Endothelial cell of umbilical vein (primary cell): ENCODE results near the gene EXOC1L. TPM values are rescaled to one million over a fixed set of nuclear protein-coding genes. Genes with fewer than 3 reads are reported as not detected.

Experiments
- BruUV-seq: library from RNA; stranded (reverse); fragments of 400-500 nt; replicated peaks from 2 replicates; lab custom pipeline; 2021; lab: Mats Ljungman, UMichigan
- CTCF ChIA-PET: fragments of 300-600, 350-600 bp; sonication (Branson Sonifier 250); formaldehyde crosslinking; loops from one replicate; lab custom pipeline; 2021; ENCODE audit warnings: antibody characterized with exemption, inconsistent platforms; lab: Charles Lee
- POLR2A ChIA-PET: fragments of 300-600, 350-600 bp; sonication (Branson Sonifier 250); formaldehyde crosslinking; loops from one replicate; lab custom pipeline; 2021; ENCODE audit warnings: antibody characterized with exemption, inconsistent platforms; lab: Charles Lee
- DNase-seq: peaks from one replicate; pipeline ENCODE4 v3.0.0-alpha.2; 2011; ENCODE audit warnings: low read depth, low spot score
- FAIRE-seq: peaks from 2 replicates; lab custom pipeline; 2011; peaks lifted over from hg19 to GRCh38; lab: Jason Lieb, UNC
- H2AFZ ChIP-seq: 2 replicates; pipeline ENCODE4 v1.6.0; 2012; ENCODE audit warnings: low read depth, low read length, control low read depth, inconsistent platforms
- H3K27ac ChIP-seq: 2 replicates; pipeline ENCODE4 v1.5.1; 2011; ENCODE audit warnings: low read depth, mild to moderate bottlenecking, control low read depth, low read length, moderate library complexity; ENCODE audit not compliant: insufficient read depth
- H3K27me3 ChIP-seq, 2 experiments: 2 replicates each; pipeline versions ENCODE4 v1.6.0 to v1.6.1; 2011; ENCODE audit warnings: low read length in 2 of 2, mixed read lengths in 1 of 2; ENCODE audit not compliant: control insufficient read depth in 2 of 2, insufficient read depth in 2 of 2
- H3K36me3 ChIP-seq, 2 experiments: 2 replicates in 1 of 2; 3 replicates in 1 of 2; pipeline ENCODE4 v1.5.1; 2011; ENCODE audit warnings: low read length in 2 of 2, mild to moderate bottlenecking in 1 of 2, moderate library complexity in 1 of 2; ENCODE audit not compliant: control insufficient read depth in 2 of 2, insufficient read depth in 2 of 2; ENCODE audit errors: extremely low read depth in 1 of 2
- H3K4me1 ChIP-seq: 3 replicates; pipeline ENCODE4 v1.5.1; 2011; ENCODE audit warnings: mild to moderate bottlenecking, low read length; ENCODE audit not compliant: control insufficient read depth, insufficient read depth; ENCODE audit errors: extremely low read depth
- H3K4me2 ChIP-seq: 2 replicates; pipeline ENCODE4 v1.6.1; 2011; ENCODE audit warnings: low read length, control low read depth, mixed read lengths; ENCODE audit not compliant: insufficient read depth
- H3K4me3 ChIP-seq, 3 experiments: fragments of 200-600 bp in 1 of 3; sonication (generic), shearing (Covaris generic) in 1 of 3; replicated peaks in 1 of 3; 2 replicates each; pipeline ENCODE4 v1.5.1; 2011 to 2016; ENCODE audit warnings: control low read depth in 3 of 3, low read length in 3 of 3, mild to moderate bottlenecking in 2 of 3, inconsistent platforms in 1 of 3, low read depth in 1 of 3, moderate library complexity in 1 of 3; ENCODE audit not compliant: insufficient read depth in 1 of 3
- H3K79me2 ChIP-seq: 2 replicates; pipeline ENCODE4 v1.6.0; 2012; ENCODE audit warnings: low read length, inconsistent platforms; ENCODE audit not compliant: control insufficient read depth, insufficient read depth
- H3K9ac ChIP-seq: replicated peaks from 2 replicates; pipeline ENCODE3; 2011; ENCODE audit warnings: low read length, control low read depth; ENCODE audit not compliant: insufficient read depth; ENCODE audit errors: extremely low read depth
- H3K9me1 ChIP-seq: replicated peaks from 3 replicates; pipeline ENCODE4 v1.6.0; 2011; ENCODE audit warnings: mild to moderate bottlenecking, low read length; ENCODE audit not compliant: control insufficient read depth, insufficient read depth; ENCODE audit errors: extremely low read depth
- H3K9me3 ChIP-seq: replicated peaks from 2 replicates; pipeline ENCODE4 v1.5.1; 2012; ENCODE audit warnings: low read length, inconsistent platforms; ENCODE audit not compliant: control insufficient read depth, insufficient read depth
- H4K20me1 ChIP-seq: replicated peaks from 2 replicates; pipeline ENCODE3; 2011; ENCODE audit warnings: mild to moderate bottlenecking, low read length; ENCODE audit not compliant: control insufficient read depth, insufficient read depth; ENCODE audit errors: extremely low read depth
- EZH2 ChIP-seq: IDR thresholded peaks from 2 replicates; pipeline ENCODE4 v1.6.1; 2012; ENCODE audit warnings: borderline replicate concordance, low read depth, mild to moderate bottlenecking, moderate library complexity, low read length, inconsistent platforms; ENCODE audit not compliant: severe bottlenecking
- FOS ChIP-seq: IDR thresholded peaks from 2 replicates; pipeline ENCODE4 v1.6.1; 2011; ENCODE audit warnings: mild to moderate bottlenecking, low read length, moderate library complexity, borderline replicate concordance; ENCODE audit not compliant: insufficient read depth
- GATA2 ChIP-seq: IDR thresholded peaks from 2 replicates; pipeline ENCODE4 v1.7.0; 2011; ENCODE audit warnings: low read depth, mild to moderate bottlenecking, moderate library complexity, mixed read lengths, low read length; ENCODE audit not compliant: insufficient read length, insufficient read depth
- JUN ChIP-seq: IDR thresholded peaks from 2 replicates; pipeline ENCODE4 v1.6.1; 2011; ENCODE audit warnings: borderline replicate concordance, low read depth; ENCODE audit not compliant: insufficient read length, insufficient read depth
- MYC ChIP-seq: IDR thresholded peaks from one replicate; pipeline ENCODE4 v1.6.1; 2011; ENCODE audit warnings: mild to moderate bottlenecking, low read depth, low read length
- POLR2A ChIP-seq: IDR thresholded peaks from 2 replicates; pipeline ENCODE4 v1.6.1; 2012; ENCODE audit warnings: low read depth, mild to moderate bottlenecking, control low read depth, low read length
- POLR2AphosphoS5 ChIP-seq: IDR thresholded peaks from 2 replicates; pipeline ENCODE4 v1.6.1; 2012; ENCODE audit warnings: low read depth, mild to moderate bottlenecking, control low read depth, low read length, moderate library complexity; ENCODE audit not compliant: insufficient read depth
- dilution Hi-C: fragments of 300-500 bp; cut with MboI; formaldehyde crosslinking; loops from one replicate; pipeline ENCODE4 v1.15.0; 2019; ENCODE audit warnings: low sequenced_read_pairs; ENCODE audit not compliant: extremely low pct_ligation_motif_present
- intact Hi-C: fragments of 100-400 bp; cut with micrococcal nuclease; formaldehyde crosslinking; loops from one replicate; pipeline ENCODE4 v1.10.0; 2022
- polyA plus RNA-seq, 4 experiments: library from polyadenylated mRNA; depleted of rRNA in 3 of 4; stranded (reverse) in 3 of 4; unstranded in 1 of 4; fragments of >200 nt; gene quantifications; 2 replicates each; pipeline versions ENCODE4 v1.2.1 to v1.2.3, GENCODE V29; 2011 to 2012; ENCODE audit warnings: missing spikeins in 1 of 4
- total RNA-seq: library from RNA; stranded (reverse); gene quantifications from 2 replicates; pipeline ENCODE4 v1.2.3, GENCODE V29; 2021
- TF ChIP-seq, protein P1 (sequence below), 2 donors: IDR thresholded peaks; 1 replicate in 1 of 2; 2 replicates in 1 of 2; pipeline ENCODE4 v1.5.1; 2011; ENCODE audit warnings: low read length in 2 of 2, mild to moderate bottlenecking in 2 of 2, moderate library complexity in 2 of 2, control low read depth in 1 of 2, inconsistent platforms in 1 of 2, low read depth in 1 of 2; ENCODE audit not compliant: insufficient read depth in 1 of 2; ENCODE audit errors: extremely low read depth in 1 of 2
- TF ChIP-seq, protein P2 (sequence below): IDR thresholded peaks from 2 replicates; pipeline ENCODE4 v1.6.1; 2011; ENCODE audit not compliant: insufficient read depth, insufficient read length

Gene EXOC1L
- total and polyA plus RNA-seq, 2 donors (not counting 3 experiments of a cell fraction or from before 2014, with no cell fraction given): not detected

DNA sequence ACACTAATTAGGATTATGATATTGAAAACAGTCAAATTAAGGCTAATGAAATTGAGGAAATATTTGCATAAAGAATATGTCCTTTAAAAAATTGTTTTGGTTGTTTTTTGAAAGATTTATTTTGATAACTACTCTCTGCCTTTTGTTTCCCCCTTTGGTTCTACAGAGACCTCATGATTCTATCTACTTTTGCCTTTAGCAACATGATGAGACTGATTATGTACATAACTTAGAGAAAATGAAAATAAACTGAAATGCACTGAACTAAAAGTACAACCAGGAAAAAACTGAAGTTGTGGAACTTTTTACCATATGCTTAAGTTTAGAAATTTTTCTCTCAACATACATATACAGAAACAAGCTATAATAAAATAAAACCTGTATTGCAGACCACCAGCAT, 55.2 kb downstream of the EXOC1L start:
- no peak overlapping the region for H3K9ac ChIP-seq
- H3K27me3 ChIP-seq: no peaks in the 10 kb centered on the region
- no peak overlapping the region for H3K27ac ChIP-seq
- BruUV-seq: no TSS peak
- H3K4me1 ChIP-seq: no peaks in the 10 kb centered on the region
- no peak overlapping the region for H3K4me2 ChIP-seq
- no peak overlapping the region for H3K4me3 ChIP-seq
- H2AFZ ChIP-seq: no peak overlapping the region
- H3K36me3 ChIP-seq: peaks cover 4 to 9% of the 10 kb centered on the region in 2 experiments
- no peaks in the 10 kb centered on the region for H3K9me3 ChIP-seq
- no peaks in the 10 kb centered on the region for H4K20me1 ChIP-seq
- H3K9me1 ChIP-seq: no peaks in the 10 kb centered on the region
- dilution Hi-C loops: no loop called here
- ChIA-PET CTCF (no interaction called here), POLR2A (no interaction called here)
- intact Hi-C loops: no loop called here
- H3K79me2 ChIP-seq: no peaks in the 10 kb centered on the region
- TF ChIP-seq FOS: no peak
- TF ChIP-seq EZH2: no peak
- TF ChIP-seq JUN: no peak
- TF ChIP-seq GATA2: no peak
- no peak for TF ChIP-seq MYC
- TF ChIP-seq POLR2AphosphoS5: no peak
- TF ChIP-seq, protein P1, sequence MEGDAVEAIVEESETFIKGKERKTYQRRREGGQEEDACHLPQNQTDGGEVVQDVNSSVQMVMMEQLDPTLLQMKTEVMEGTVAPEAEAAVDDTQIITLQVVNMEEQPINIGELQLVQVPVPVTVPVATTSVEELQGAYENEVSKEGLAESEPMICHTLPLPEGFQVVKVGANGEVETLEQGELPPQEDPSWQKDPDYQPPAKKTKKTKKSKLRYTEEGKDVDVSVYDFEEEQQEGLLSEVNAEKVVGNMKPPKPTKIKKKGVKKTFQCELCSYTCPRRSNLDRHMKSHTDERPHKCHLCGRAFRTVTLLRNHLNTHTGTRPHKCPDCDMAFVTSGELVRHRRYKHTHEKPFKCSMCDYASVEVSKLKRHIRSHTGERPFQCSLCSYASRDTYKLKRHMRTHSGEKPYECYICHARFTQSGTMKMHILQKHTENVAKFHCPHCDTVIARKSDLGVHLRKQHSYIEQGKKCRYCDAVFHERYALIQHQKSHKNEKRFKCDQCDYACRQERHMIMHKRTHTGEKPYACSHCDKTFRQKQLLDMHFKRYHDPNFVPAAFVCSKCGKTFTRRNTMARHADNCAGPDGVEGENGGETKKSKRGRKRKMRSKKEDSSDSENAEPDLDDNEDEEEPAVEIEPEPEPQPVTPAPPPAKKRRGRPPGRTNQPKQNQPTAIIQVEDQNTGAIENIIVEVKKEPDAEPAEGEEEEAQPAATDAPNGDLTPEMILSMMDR (IDR thresholded peaks at IDR 0.05; ENCODE audit: extremely low read depth in 1 of 2, insufficient read depth in 1 of 2, low read depth in 1 of 2, low read length in 2 of 2): no peak
- TF ChIP-seq, protein P2, sequence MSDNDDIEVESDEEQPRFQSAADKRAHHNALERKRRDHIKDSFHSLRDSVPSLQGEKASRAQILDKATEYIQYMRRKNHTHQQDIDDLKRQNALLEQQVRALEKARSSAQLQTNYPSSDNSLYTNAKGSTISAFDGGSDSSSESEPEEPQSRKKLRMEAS: no peak
- no peak for TF ChIP-seq POLR2A
- DNase-seq (no peak), FAIRE-seq (no peak)
